ENCODE measurements around the gene DCLK1. TPM values are rescaled to one million over a fixed set of nuclear protein-coding genes. Genes with fewer than 3 reads are reported as not detected.

DCLK1 gene
- total RNA-seq, 1 donor from 2014 or later: 22.6 TPM

- no peaks in the 10 kb centered on the region for H3K36me3 ChIP-seq
- intact Hi-C loops (cut with DNase I): no loop called here
- no peaks in the 10 kb centered on the region for H3K9me3 ChIP-seq
- no peak for DNase-seq (ENCODE audit: low spot score in 2 of 2)
- no peaks in the 10 kb centered on the region for H3K4me1 ChIP-seq
- H3K27me3 ChIP-seq: no peaks in the 10 kb centered on the region
- TF ChIP-seq, protein P1, sequence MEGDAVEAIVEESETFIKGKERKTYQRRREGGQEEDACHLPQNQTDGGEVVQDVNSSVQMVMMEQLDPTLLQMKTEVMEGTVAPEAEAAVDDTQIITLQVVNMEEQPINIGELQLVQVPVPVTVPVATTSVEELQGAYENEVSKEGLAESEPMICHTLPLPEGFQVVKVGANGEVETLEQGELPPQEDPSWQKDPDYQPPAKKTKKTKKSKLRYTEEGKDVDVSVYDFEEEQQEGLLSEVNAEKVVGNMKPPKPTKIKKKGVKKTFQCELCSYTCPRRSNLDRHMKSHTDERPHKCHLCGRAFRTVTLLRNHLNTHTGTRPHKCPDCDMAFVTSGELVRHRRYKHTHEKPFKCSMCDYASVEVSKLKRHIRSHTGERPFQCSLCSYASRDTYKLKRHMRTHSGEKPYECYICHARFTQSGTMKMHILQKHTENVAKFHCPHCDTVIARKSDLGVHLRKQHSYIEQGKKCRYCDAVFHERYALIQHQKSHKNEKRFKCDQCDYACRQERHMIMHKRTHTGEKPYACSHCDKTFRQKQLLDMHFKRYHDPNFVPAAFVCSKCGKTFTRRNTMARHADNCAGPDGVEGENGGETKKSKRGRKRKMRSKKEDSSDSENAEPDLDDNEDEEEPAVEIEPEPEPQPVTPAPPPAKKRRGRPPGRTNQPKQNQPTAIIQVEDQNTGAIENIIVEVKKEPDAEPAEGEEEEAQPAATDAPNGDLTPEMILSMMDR (IDR thresholded peaks at IDR 0.05): no peak
- H3K27ac ChIP-seq: no peak overlapping the region
- H3K4me3 ChIP-seq: no peak overlapping the region
Measured at GRCh38 chr13:35760735-35761281, 370.4 kb downstream of the DCLK1 start.

GRCh38 chr13:35747594-35747993, 383.6 kb downstream of the DCLK1 start:
- intact Hi-C loops (cut with DNase I): no loop called here
- TF ChIP-seq, protein P1 (IDR thresholded peaks at IDR 0.05): no peak
- Histone ChIP-seq H3K4me1 (no peaks in the 10 kb centered on the region), H3K9me3 (peaks cover 0 to 3% of the 10 kb centered on the region in 2 donors), H3K27me3 (no peaks in the 10 kb centered on the region), H3K4me3 (no peak overlapping the region), H3K27ac (no peak overlapping the region), H3K36me3 (no peaks in the 10 kb centered on the region)
- DNase-seq (ENCODE audit: low spot score in 2 of 2): no peak

DNA sequence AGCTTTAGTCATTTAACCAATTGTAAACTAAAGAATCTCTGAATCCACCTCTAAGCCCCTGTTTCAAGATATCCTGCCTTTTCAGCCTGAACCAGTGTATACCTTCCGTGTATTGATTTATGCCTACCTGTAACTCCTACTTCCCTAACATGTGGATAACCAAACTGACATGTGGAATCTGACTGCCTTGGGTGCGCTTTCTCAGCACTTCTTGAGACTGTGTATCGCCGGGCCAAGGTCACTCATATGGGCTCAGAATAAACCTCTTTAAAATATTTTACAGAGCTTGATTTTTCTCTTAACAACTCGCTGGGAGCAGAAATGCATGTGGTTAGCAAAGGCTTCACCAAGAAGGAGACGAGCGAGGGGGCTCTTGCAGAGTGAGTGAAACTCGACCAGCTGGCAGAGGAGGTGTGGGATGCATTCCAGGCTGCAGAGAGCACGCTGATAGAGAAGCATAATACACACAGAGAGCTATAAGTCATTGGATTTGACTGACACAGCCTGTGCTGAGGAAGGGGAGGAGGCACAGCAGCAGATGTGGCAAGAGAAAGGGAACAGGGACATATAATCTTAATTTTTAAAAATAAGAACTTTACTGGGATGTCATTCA, 386.5 kb downstream of the DCLK1 start:
- no peaks in the 10 kb centered on the region for H3K27me3 ChIP-seq
- TF ChIP-seq, protein P1 (IDR thresholded peaks at IDR 0.05): no peak
- no peak overlapping the region for H3K4me3 ChIP-seq
- H3K27ac ChIP-seq: no peak overlapping the region
- H3K4me1 ChIP-seq: no peaks in the 10 kb centered on the region
- no peak for DNase-seq (ENCODE audit: low spot score in 2 of 2)
- intact Hi-C loops (cut with DNase I): no loop called here
- peaks cover 0 to 3% of the 10 kb centered on the region in 2 donors for H3K9me3 ChIP-seq
- H3K36me3 ChIP-seq: no peaks in the 10 kb centered on the region

DNA sequence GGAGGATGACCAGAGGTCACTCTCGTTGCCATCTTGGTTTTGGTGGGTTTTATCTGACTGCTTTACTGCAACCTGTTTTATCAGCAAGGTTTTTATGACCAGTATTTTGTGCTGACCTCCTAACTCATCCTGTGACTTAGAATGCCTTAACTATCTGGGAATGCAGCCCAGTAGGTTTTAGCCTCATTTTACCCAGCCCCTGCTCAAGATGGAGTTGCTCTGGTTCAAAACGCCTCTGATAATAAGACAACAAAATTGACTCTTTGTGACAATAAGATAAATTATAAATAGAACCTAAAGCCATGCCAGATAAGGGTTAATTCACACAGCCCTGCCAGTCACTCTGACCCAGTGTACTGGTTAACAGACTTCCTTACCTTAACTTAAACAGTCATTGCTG, 387.0 kb downstream of the DCLK1 start:
- Histone ChIP-seq H3K4me3 (no peak overlapping the region), H3K27ac (no peak overlapping the region), H3K36me3 (no peaks in the 10 kb centered on the region), H3K27me3 (no peaks in the 10 kb centered on the region), H3K4me1 (no peaks in the 10 kb centered on the region), H3K9me3 (peaks cover 0 to 1% of the 10 kb centered on the region in 2 donors)
- TF ChIP-seq, protein P1 (IDR thresholded peaks at IDR 0.05): no peak
- DNase-seq (ENCODE audit: low spot score in 2 of 2): no peak
- intact Hi-C loops (cut with DNase I): no loop called here

GRCh38 chr13:35743165-35743564, 388.0 kb downstream of the DCLK1 start:
- intact Hi-C loops (cut with DNase I): no loop called here
- Histone ChIP-seq H3K9me3 (no peaks in the 10 kb centered on the region), H3K4me3 (no peak overlapping the region), H3K36me3 (no peaks in the 10 kb centered on the region), H3K4me1 (no peaks in the 10 kb centered on the region), H3K27ac (no peak overlapping the region), H3K27me3 (no peaks in the 10 kb centered on the region)
- no peak for DNase-seq (ENCODE audit: low spot score in 2 of 2)
- TF ChIP-seq, protein P1 (IDR thresholded peaks at IDR 0.05): no peak

All from ascending aorta (tissue), 2 donors.